Measurements from ENCODE around the gene ZMYND8.

ZMYND8 gene

DNA sequence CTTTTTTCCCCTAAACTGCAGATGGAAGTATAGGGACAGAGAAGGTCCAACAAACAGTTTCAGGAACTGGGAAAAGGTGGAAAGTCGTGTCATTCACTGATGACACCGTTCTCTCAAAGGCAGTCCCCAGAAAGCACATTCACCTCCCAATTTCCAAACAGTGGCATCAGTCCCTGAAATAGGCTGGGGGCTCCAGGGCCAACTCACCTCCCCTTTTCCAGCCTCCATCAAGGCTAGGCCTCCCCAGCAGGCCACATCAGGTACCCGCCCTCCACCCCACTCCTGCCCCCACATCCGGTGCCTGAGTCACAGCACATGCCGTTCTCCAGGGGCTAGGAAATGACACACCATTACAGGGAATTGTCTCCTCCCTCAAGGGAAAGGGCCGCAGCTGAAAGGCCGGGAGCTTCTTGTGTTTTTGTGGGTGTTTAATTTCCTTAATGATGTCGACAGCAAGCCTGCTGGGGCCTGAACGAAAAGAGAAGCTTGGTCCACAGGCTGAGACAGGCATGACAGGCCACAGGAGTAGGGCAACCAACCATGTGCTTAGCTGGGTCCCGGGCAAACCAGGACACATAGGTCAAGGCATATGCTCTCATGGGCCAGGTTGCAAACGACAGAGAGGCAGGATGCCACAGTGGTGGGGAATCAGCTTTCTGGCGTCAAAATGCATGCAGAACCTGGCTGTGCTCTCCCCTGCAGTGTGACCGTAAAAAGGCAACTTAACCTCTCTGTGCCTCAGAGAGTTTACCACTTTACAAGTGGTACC is 39.2 kb downstream of the ZMYND8 start:
- Histone ChIP-seq H3K36me3 (ENCODE audit: control insufficient read depth, insufficient read depth, low read length) (peaks cover 11% of the 10 kb centered on the region), H3K27me3 (replicated peaks; ENCODE audit: control insufficient read depth, insufficient read depth, low read length) (no peaks in the 10 kb centered on the region)

DNA sequence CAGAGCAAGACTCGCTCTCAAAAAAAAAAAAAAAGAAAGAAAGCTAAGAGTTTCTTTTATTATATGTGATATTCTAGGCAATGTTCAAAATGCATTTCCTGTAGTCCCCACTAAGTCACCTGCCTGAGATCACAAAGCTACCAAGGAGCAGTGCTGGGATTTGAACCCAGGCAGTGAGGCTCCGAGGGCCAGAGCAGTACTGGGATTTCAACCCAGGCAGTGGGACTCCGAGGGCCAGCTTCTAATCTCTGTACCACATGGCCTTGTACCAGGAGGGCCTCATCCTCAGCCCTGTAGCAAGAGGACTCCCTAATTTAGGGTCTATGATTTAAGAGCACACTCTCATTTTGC is 39.7 kb downstream of the ZMYND8 start:
- peaks cover 14% of the 10 kb centered on the region for H3K36me3 ChIP-seq (ENCODE audit: control insufficient read depth, insufficient read depth, low read length)
- no peak overlapping the region for H3K4me3 ChIP-seq (replicated peaks; ENCODE audit: low read depth, low read length)
- TF ChIP-seq CTCF (IDR thresholded peaks at IDR 0.05; ENCODE audit: insufficient read depth, low read length, poor library complexity, severe bottlenecking), result no peak
- DNase-seq (ENCODE audit: extremely low read depth, insufficient read length), result no peak
- no peaks in the 10 kb centered on the region for H3K27me3 ChIP-seq (replicated peaks; ENCODE audit: control insufficient read depth, insufficient read depth, low read length)

More for the DNA sequence above, 39.2 kb downstream of the ZMYND8 start:
- peak; percentile 18 for DNase-seq (ENCODE audit: extremely low read depth, insufficient read length)
- no peak for TF ChIP-seq CTCF (IDR thresholded peaks at IDR 0.05; ENCODE audit: insufficient read depth, low read length, poor library complexity, severe bottlenecking)
- no peak overlapping the region for H3K4me3 ChIP-seq (replicated peaks; ENCODE audit: low read depth, low read length)

DNA sequence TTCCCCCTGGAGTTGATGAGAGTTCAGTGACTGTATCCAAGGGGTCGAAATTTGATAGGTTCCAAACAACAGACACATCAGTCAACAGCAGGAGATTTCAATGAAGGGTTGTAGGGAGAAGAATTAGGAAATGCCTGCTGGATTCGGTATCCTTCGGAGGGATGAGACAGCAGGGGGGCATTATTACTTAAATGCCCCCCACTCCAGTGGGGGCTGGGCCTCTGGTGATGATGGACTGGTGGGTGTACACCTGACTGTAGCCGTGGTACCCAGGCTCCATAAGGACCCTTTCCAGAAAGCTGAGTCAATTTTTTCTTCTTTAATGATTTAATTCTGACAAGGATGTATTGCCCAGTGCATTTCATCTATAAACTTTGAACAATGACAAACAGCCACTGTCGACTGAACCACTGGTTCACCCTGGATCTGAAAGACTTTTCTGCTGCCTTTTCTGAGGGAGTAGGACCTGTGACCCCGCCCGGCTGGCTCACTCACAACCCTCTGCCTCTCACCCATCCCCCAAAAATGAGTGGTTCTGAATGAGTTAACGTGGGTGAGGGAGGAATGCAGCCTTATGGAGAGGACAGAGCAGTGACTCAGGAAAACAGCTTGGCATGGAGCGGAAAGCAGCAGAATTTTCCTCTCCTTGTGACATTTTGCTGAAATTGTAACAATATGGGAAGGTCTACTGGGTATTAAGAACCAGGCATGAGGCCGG is 41.0 kb downstream of the ZMYND8 start:
- TF ChIP-seq CTCF (IDR thresholded peaks at IDR 0.05; ENCODE audit: insufficient read depth, low read length, poor library complexity, severe bottlenecking), result no peak
- Histone ChIP-seq H3K4me3 (replicated peaks; ENCODE audit: low read depth, low read length) (no peak overlapping the region), H3K27me3 (replicated peaks; ENCODE audit: control insufficient read depth, insufficient read depth, low read length) (no peaks in the 10 kb centered on the region), H3K36me3 (ENCODE audit: control insufficient read depth, insufficient read depth, low read length) (peaks cover 16% of the 10 kb centered on the region)
- DNase-seq (ENCODE audit: extremely low read depth, insufficient read length), result no peak

DNA sequence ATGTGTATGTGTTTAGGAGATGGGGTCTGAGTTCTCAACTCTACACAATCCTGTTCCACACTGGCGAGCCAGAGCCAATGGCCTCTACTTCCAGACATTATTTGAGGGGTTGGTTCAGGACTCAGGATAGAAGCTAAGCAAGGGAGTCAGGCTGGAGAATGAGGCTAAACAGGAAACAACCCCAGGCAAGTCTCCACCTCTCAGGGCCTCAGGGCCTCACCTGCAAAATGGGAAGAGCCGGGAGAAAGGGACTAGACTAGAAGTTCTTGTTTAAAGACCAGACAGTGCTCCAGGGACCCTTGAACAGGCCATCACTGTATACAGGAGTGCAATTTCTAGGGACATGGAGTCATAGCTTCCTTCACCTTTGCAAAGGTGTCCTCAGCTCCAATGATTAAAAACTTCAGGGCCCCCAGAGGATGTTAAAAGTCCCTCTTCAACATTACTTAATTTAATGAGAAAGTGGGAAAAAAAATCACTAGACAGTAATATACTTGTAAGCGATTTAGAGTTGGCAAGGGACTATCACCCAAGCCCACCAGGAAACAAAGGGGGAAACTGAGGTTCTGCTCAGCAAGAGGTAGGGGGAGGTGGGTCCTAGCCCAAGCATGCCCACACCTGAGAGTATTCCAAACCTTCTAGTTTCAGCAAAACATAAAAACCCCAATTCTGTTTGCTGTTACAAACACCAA is 41.7 kb downstream of the ZMYND8 start:
- Histone ChIP-seq H3K4me3 (replicated peaks; ENCODE audit: low read depth, low read length) (no peak overlapping the region), H3K27me3 (replicated peaks; ENCODE audit: control insufficient read depth, insufficient read depth, low read length) (no peaks in the 10 kb centered on the region), H3K36me3 (ENCODE audit: control insufficient read depth, insufficient read depth, low read length) (peaks cover 17% of the 10 kb centered on the region)
- no peak for TF ChIP-seq CTCF (IDR thresholded peaks at IDR 0.05; ENCODE audit: insufficient read depth, low read length, poor library complexity, severe bottlenecking)
- no peak for DNase-seq (ENCODE audit: extremely low read depth, insufficient read length)

- no peak for TF ChIP-seq CTCF (IDR thresholded peaks at IDR 0.05; ENCODE audit: insufficient read depth, low read length, poor library complexity, severe bottlenecking)
- no peaks in the 10 kb centered on the region for H3K27me3 ChIP-seq (replicated peaks; ENCODE audit: control insufficient read depth, insufficient read depth, low read length)
- peaks cover 9% of the 10 kb centered on the region for H3K36me3 ChIP-seq (ENCODE audit: control insufficient read depth, insufficient read depth, low read length)
- DNase-seq (ENCODE audit: extremely low read depth, insufficient read length), result no peak
- no peak overlapping the region for H3K4me3 ChIP-seq (replicated peaks; ENCODE audit: low read depth, low read length)
Observed at GRCh38 chr20:47311967-47312681, 44.4 kb downstream of the ZMYND8 start.
